ENCODE results near the gene GGA3. TPM values are rescaled to one million over a fixed set of nuclear protein-coding genes. Genes with fewer than 3 reads are reported as not detected.

Gene GGA3
- total and polyA plus RNA-seq, 7 experiments from 2014 or later, result 13.2 to 128 (median 81.9) TPM

- Mint-ChIP-seq H3K36me3 (peaks cover 0 to 15% (median 0%) of the 10 kb centered on the region in 5 donors), H3K4me3 (peak overlapping the region; percentile 70 to 88 (median 84)), H3K4me1 (peaks cover 5 to 41% (median 33%) of the 10 kb centered on the region in 7 donors), H3K9me3 (no peaks in the 10 kb centered on the region), H3K27me3 (no peaks in the 10 kb centered on the region), H3K27ac (peak overlapping the region; percentile 71 to 88 (median 78))
- CTCF ChIA-PET, result interaction anchor here (0.7 to 2.5 kb wide), 10 partner anchors 9 to 479 kb away, joined by 3 to 26 read pairs (median 4); partner anchors contain the start of genes GGA3, GRB2, MRPS7 and SLC25A19
- Histone ChIP-seq H3K4me1 (ENCODE audit: control insufficient read depth in 2 of 2, insufficient read depth in 2 of 2, low read length in 2 of 2) (peaks cover 15 to 24% of the 10 kb centered on the region in 2 donors), H3K4me3 (ENCODE audit: low read length) (peak overlapping the region; percentile 95), H3K27me3 (ENCODE audit: control insufficient read depth in 2 of 2, insufficient read depth in 2 of 2, low read length in 2 of 2) (no peaks in the 10 kb centered on the region), H3K27ac (ENCODE audit: low read depth, low read length) (peak overlapping the region; percentile 98), H3K9me3 (ENCODE audit: control insufficient read depth in 2 of 3, low read length in 3 of 3) (no peaks in the 10 kb centered on the region), H3K36me3 (ENCODE audit: control insufficient read depth in 2 of 3, insufficient read depth in 3 of 3, low read length in 3 of 3) (peaks cover 0 to 32% (median 10%) of the 10 kb centered on the region in 3 experiments)
- peak in 6 of 9 donors; percentile 5 to 83 (median 30) for DNase-seq
- POLR2A ChIA-PET, result interaction anchor here (0.6 to 7.2 kb wide), 33 partner anchors 8 to 585 kb away, joined by 3 to 132 read pairs (median 4); partner anchors contain the start of genes FDXR, GGA3, GRB2 and LLGL2
- intact Hi-C loops (cut with micrococcal nuclease), result loop anchor here (1.0 to 10.0 kb wide), 4 partner anchors 53 to 704 kb away; partner anchors contain the start of genes ACOX1 (in 1 of the 2), CASKIN2 (in 1 of the 2), GRB2 (in 1 of the 2) and TEN1 (in 1 of the 2)
- peak; percentile 34 for ATAC-seq
These were observed 9.0 kb upstream of the GGA3 start for GRCh38 chr17:75270218-75270965.

GRCh38 chr17:75269844-75270217 lies 8.4 kb upstream of the GGA3 start:
- Histone ChIP-seq H3K36me3 (ENCODE audit: control insufficient read depth in 2 of 3, insufficient read depth in 3 of 3, low read length in 3 of 3) (peaks cover 0 to 35% (median 12%) of the 10 kb centered on the region in 3 experiments), H3K4me3 (ENCODE audit: low read length) (peak overlapping the region; percentile 95), H3K4me1 (ENCODE audit: control insufficient read depth in 2 of 2, insufficient read depth in 2 of 2, low read length in 2 of 2) (peaks cover 15 to 24% of the 10 kb centered on the region in 2 donors), H3K27ac (ENCODE audit: low read depth, low read length) (peak overlapping the region; percentile 98), H3K9me3 (ENCODE audit: control insufficient read depth in 2 of 3, low read length in 3 of 3) (no peaks in the 10 kb centered on the region), H3K27me3 (ENCODE audit: control insufficient read depth in 2 of 2, insufficient read depth in 2 of 2, low read length in 2 of 2) (no peaks in the 10 kb centered on the region)
- Mint-ChIP-seq H3K4me1 (peaks cover 5 to 41% (median 30%) of the 10 kb centered on the region in 7 donors), H3K36me3 (peaks cover 0 to 12% (median 0%) of the 10 kb centered on the region in 5 donors), H3K27me3 (no peaks in the 10 kb centered on the region), H3K9me3 (no peaks in the 10 kb centered on the region), H3K4me3 (peak overlapping the region; percentile 70 to 88 (median 84)), H3K27ac (peak overlapping the region; percentile 67 to 88 (median 78))
- intact Hi-C loops (cut with micrococcal nuclease), result loop anchor here (1.0 to 10.0 kb wide), 6 partner anchors 53 to 705 kb away; partner anchors contain the start of genes ACOX1 (in 1 of the 2), CASKIN2 (in 1 of the 2), CDR2L (in 1 of the 2) and GRB2 (in 1 of the 2)
- no peak for ATAC-seq
- CTCF ChIA-PET, result interaction anchor here (0.7 to 2.5 kb wide), 4 partner anchors 9 to 156 kb away, joined by 3 to 26 read pairs (median 4); partner anchors contain the start of genes GGA3, GRB2, MRPS7 and SLC25A19
- POLR2A ChIA-PET, result interaction anchor here (0.7 to 7.2 kb wide), 13 partner anchors 8 to 585 kb away, joined by 3 to 132 read pairs (median 5); partner anchors contain the start of genes FDXR, GGA3, GRB2 and MRPS7
- no peak for DNase-seq

- H3K36me3 ChIP-seq (ENCODE audit: control insufficient read depth in 2 of 3, insufficient read depth in 3 of 3, low read length in 3 of 3), result peaks cover 0 to 50% (median 12%) of the 10 kb centered on the region in 3 experiments
- H3K27me3 Mint-ChIP-seq, result no peaks in the 10 kb centered on the region
- ChIA-PET POLR2A (interaction anchor here (2.0 kb wide), 1 partner anchor 22 kb away, joined by 10 read pairs; the partner anchor contains the start of gene SLC25A19), CTCF (interaction anchor here (0.5 kb wide), 1 partner anchor 22 kb away, joined by 3 read pairs; the partner anchor contains the start of gene SLC25A19)
- H3K9me3 Mint-ChIP-seq, result no peaks in the 10 kb centered on the region
- intact Hi-C loops (cut with micrococcal nuclease), result loop anchor here (10.0 kb wide), 2 partner anchors 283 to 317 kb away; partner anchors contain the start of genes CDR2L (in 1 of the 2) and MYO15B (in 1 of the 2)
- peaks cover 18% of the 10 kb centered on the region in 2 donors for H3K4me1 ChIP-seq (ENCODE audit: control insufficient read depth in 2 of 2, insufficient read depth in 2 of 2, low read length in 2 of 2)
- H3K36me3 Mint-ChIP-seq, result peaks cover 0 to 11% (median 0%) of the 10 kb centered on the region in 5 donors
- no peak overlapping the region for H3K27ac ChIP-seq (ENCODE audit: low read depth, low read length)
- DNase-seq (no peak), ATAC-seq (no peak)
- H3K4me1 Mint-ChIP-seq, result peaks cover 5 to 31% (median 28%) of the 10 kb centered on the region in 7 donors
- no peaks in the 10 kb centered on the region for H3K9me3 ChIP-seq (ENCODE audit: control insufficient read depth in 2 of 3, low read length in 3 of 3)
- H3K4me3 Mint-ChIP-seq, result peak overlapping the region in 3 of 10 donors; percentile 6 to 34 (median 12)
- no peaks in the 10 kb centered on the region for H3K27me3 ChIP-seq (ENCODE audit: control insufficient read depth in 2 of 2, insufficient read depth in 2 of 2, low read length in 2 of 2)
- H3K27ac Mint-ChIP-seq, result peak overlapping the region in 5 of 9 donors; percentile 17 to 78 (median 45)
- H3K4me3 ChIP-seq (ENCODE audit: low read length), result no peak overlapping the region
These were observed 6.2 kb upstream of the GGA3 start for GRCh38 chr17:75267411-75268232.

- H3K4me3 ChIP-seq (ENCODE audit: low read length), result no peak overlapping the region
- peak overlapping the region in 1 of 10 donors; percentile 51 for H3K4me3 Mint-ChIP-seq
- no peaks in the 10 kb centered on the region for H3K9me3 ChIP-seq (ENCODE audit: control insufficient read depth in 2 of 3, low read length in 3 of 3)
- H3K27me3 Mint-ChIP-seq, result no peaks in the 10 kb centered on the region
- DNase-seq (no peak), ATAC-seq (no peak)
- H3K4me1 Mint-ChIP-seq, result peaks cover 5 to 34% (median 31%) of the 10 kb centered on the region in 7 donors
- no peaks in the 10 kb centered on the region for H3K27me3 ChIP-seq (ENCODE audit: control insufficient read depth in 2 of 2, insufficient read depth in 2 of 2, low read length in 2 of 2)
- ChIA-PET CTCF (no interaction called here), POLR2A (no interaction called here)
- no peak overlapping the region for H3K27ac ChIP-seq (ENCODE audit: low read depth, low read length)
- H3K36me3 Mint-ChIP-seq, result peaks cover 0 to 13% (median 0%) of the 10 kb centered on the region in 5 donors
- H3K4me1 ChIP-seq (ENCODE audit: control insufficient read depth in 2 of 2, insufficient read depth in 2 of 2, low read length in 2 of 2), result peaks cover 16 to 20% of the 10 kb centered on the region in 2 donors
- H3K36me3 ChIP-seq (ENCODE audit: control insufficient read depth in 2 of 3, insufficient read depth in 3 of 3, low read length in 3 of 3), result peaks cover 0 to 51% (median 12%) of the 10 kb centered on the region in 3 experiments
- intact Hi-C loops (cut with micrococcal nuclease), result loop anchor here (10.0 kb wide), 2 partner anchors 282 to 318 kb away; partner anchors contain the start of genes CDR2L (in 1 of the 2) and MYO15B (in 1 of the 2)
- H3K27ac Mint-ChIP-seq, result peak overlapping the region in 3 of 9 donors; percentile 8 to 78 (median 45)
- no peaks in the 10 kb centered on the region for H3K9me3 Mint-ChIP-seq
These were observed 5.7 kb upstream of the GGA3 start for GRCh38 chr17:75267153-75267410.

GRCh38 chr17:75266316-75267152 lies 5.1 kb upstream of the GGA3 start:
- H3K4me1 ChIP-seq (ENCODE audit: control insufficient read depth in 2 of 2, insufficient read depth in 2 of 2, low read length in 2 of 2), result peaks cover 12 to 16% of the 10 kb centered on the region in 2 donors
- peaks cover 5 to 34% (median 29%) of the 10 kb centered on the region in 7 donors for H3K4me1 Mint-ChIP-seq

More at GRCh38 chr17:75266316-75267152, 5.1 kb upstream of the GGA3 start:
- H3K36me3 ChIP-seq (ENCODE audit: control insufficient read depth in 2 of 3, insufficient read depth in 3 of 3, low read length in 3 of 3), result peaks cover 0 to 56% (median 12%) of the 10 kb centered on the region in 3 experiments
- DNase-seq (no peak), ATAC-seq (no peak)
- H3K27ac ChIP-seq (ENCODE audit: low read depth, low read length), result no peak overlapping the region
- no peak overlapping the region for H3K4me3 ChIP-seq (ENCODE audit: low read length)
- ChIA-PET CTCF (no interaction called here), POLR2A (no interaction called here)
- intact Hi-C loops (cut with micrococcal nuclease), result loop anchor here (10.0 kb wide), 2 partner anchors 282 to 318 kb away; partner anchors contain the start of genes CDR2L (in 1 of the 2) and MYO15B (in 1 of the 2)
- Mint-ChIP-seq H3K9me3 (no peaks in the 10 kb centered on the region), H3K27ac (peak overlapping the region in 3 of 9 donors; percentile 8 to 78 (median 45)), H3K4me3 (no peak overlapping the region), H3K27me3 (no peaks in the 10 kb centered on the region), H3K36me3 (peaks cover 0 to 11% (median 0%) of the 10 kb centered on the region in 5 donors)
- no peaks in the 10 kb centered on the region for H3K27me3 ChIP-seq (ENCODE audit: control insufficient read depth in 2 of 2, insufficient read depth in 2 of 2, low read length in 2 of 2)
- H3K9me3 ChIP-seq (ENCODE audit: control insufficient read depth in 2 of 3, low read length in 3 of 3), result no peaks in the 10 kb centered on the region
